Inferior parietal cortex (tissue), 1 donor: Measurements from ENCODE around the gene ERFE.

Source experiments
- DNase-seq: peaks from one replicate; pipeline ENCODE4 v3.0.0-alpha.2; 2016; ENCODE audit errors: extremely low spot score

ERFE gene

GRCh38 chr2:238155051-238155760 is 3.6 kb upstream of the ERFE start:
- no peak for DNase-seq

DNA sequence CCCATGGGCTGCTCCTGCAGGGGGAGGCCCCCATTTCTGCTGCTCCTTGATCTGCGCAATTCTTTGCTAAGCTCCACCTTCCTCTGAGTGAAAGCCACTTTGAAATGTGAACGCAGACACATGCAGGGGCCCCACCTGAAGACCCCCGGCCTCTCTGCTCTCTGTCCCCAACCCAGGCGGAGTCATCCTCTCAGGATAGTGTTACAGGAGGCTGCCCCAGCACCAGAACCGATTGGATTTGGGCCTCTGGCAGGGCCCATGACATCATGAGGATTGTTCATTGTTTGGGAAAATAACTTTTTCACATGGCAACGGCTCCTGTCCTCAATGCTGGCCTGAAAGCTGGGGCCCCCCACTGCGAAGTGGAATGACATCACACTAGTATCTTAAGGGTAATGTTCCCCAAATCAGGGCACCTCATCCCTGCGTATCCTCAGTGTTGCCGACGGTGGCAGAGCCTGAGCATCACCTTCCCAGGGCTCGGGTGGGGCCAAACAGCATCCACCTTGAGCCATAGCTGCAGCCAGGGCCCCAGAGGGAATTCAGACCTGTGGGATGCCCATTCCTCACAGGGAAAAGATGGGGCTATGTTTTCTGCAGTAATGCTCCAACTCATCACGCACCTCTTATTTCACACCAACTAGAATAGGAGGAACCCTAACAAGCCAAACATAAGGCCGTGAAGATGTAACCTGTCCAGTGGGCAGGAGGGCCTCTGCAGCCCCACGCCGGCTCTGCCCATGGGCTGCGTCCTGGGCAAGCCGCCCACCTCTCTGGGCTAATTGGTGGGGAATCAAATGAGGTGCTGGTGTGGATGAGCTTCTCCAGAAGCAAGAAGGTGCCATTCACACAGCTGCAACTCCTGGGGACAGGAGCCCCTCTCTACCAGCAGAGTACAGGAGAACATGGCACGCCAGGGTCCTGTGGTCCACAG is 2.7 kb upstream of the ERFE start:
- no peak for DNase-seq

DNA sequence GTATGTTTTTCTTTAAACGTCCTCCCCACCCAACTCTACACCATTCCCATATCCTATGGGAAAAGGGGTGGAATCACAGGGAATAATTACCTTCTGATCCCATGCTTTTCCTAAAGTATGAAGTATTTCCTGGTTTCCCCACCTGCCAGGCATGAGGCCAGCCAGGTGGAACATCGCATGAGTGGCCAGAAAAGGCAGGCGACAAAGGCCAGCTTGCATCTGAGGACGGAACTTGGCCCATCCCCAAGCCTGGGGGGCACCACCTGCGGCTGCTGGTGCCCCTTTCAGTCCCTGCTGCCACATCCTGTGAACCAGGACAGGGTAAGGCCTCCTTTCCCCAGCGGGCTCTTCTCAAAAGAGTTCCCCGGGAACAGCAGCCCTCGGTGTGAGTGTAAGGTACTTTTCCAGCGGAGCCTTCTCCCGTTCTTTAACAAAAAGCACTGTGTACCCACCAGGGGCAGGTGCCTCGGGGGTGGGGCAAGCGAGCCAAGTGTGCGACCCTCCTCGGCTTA is 1.2 kb upstream of the ERFE start:
- DNase-seq, result no peak

DNA sequence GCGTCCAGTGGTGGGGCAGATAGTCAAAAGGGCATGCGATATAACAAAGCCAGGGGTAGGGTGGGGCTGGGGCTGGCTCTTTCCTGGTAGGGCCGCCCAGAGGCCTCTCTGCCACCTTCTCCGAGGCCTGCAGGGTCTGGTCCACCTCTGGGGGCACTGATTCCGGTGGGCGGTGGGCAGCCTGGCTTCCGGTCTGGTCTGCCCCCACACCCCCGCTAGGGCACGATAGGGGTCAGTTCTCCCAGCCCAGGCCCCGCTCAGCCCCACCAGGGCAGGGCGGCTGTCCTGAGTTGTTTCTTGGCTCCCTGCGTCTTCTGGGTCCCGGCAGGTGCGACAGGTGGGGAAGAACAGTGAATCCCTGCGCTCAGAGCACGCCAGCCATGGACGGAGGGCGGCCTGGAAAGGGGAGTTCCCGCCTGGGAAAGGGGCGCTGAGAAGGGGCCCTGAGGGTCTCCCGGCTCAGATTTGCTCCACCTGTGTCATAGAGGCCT is 707 bp upstream of the ERFE start:
- no peak for DNase-seq

- no peak for DNase-seq
Measured at GRCh38 chr2:238159071-238159539, 335 bp downstream of the ERFE start.

DNA sequence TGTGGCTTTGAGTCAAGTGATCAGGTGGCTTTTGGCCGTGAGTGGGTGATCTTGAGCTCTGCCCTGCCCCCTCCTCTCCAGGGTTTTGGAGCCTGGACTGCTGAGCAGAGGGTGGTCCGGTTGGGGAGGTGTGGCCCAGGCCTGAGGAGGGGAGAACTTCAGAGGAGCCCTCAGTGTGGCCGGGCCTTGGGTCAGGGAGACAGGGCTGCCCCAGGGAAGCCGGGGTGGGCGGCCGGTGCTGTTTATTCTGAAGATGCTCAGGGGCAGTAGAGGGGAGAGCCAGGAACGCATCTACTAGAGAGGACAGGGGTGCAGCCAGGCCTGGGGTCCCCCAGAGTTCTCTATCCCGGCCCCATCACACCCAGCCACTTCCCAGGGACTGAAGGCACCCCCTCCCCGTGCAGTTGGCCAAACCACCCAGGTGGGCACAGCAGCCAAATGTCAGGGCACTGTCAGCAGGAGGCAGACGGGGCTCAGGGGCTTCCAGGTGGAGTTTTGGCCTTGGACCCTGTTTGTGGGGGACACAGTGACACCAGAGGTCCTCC is 963 bp downstream of the ERFE start:
- no peak for DNase-seq

- DNase-seq, result no peak
Measured at GRCh38 chr2:238160206-238161129, 1.7 kb downstream of the ERFE start.

DNA sequence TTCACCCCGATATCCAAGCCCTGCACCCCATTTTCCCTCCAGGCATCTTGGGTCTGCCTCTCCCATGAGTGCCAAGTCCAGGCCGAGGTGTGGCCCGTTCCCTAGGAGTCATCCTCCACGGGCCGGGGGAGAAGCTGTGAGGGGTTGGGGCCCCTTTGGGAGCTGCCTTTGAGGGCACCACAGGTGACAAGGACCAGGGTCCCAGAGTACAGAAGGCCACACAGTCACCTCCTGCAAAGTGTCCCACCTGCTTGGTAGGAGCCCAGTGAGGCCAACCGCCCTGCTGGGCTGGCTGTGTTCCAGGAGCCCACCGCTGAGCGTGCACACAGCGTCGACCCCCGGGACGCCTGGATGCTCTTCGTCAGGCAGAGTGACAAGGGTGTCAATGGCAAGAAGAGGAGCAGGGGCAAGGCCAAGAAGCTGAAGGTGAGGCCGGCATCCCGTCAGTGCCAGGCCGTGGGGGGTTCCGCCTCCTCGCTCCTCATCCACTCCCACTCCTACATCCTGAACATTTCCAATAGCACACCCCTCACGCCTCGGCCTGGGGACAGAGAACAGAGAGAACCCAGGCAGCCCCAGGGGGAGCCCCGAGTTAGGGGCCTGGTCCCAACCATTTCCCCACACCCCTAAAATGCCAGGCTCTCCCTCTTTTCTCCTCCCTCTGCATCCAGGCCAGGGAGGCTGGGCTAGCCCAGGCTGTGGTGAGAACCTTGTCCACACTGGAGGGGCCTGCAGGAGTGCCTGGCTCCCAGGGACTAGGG is 2.7 kb downstream of the ERFE start:
- no peak for DNase-seq

GRCh38 chr2:238162251-238162845 is 3.6 kb downstream of the ERFE start:
- no peak for DNase-seq

- DNase-seq, result no peak
Measured at GRCh38 chr2:238162846-238163441, 4.2 kb downstream of the ERFE start.

DNA sequence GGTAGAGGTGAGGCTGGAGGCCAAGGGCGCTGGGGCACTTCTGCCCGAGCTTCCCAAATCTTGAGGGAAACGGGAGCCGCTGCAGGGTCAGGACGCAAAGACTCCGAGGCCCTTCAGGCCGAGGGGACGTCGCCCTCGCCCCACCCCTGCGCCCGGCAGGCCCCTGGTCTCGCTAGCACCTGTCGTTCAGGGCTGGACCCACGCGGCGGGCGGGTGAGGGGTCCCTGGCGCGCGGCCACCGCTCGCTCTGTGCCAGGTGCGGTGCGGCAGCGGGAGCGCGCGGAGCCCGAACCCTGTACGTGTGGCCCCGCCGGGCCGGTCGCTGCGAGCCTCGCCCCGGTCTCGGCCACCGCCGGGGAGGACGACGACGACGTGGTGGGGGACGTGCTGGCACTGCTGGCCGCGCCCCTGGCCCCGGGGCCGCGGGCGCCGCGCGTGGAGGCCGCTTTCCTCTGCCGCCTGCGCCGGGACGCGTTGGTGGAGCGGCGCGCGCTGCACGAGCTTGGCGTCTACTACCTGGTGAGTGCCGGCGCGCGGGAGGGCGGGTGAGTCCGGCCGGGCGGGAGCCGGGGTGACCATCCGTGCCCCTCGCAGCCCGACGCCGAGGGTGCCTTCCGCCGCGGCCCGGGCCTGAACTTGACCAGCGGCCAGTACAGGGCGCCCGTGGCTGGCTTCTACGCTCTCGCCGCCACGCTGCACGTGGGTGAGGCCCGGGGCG is 4.9 kb downstream of the ERFE start:
- no peak for DNase-seq

- no peak for DNase-seq
Measured at GRCh38 chr2:238164906-238165287, 6.1 kb downstream of the ERFE start.

GRCh38 chr2:238165288-238165921 is 6.6 kb downstream of the ERFE start:
- DNase-seq, result no peak

DNA sequence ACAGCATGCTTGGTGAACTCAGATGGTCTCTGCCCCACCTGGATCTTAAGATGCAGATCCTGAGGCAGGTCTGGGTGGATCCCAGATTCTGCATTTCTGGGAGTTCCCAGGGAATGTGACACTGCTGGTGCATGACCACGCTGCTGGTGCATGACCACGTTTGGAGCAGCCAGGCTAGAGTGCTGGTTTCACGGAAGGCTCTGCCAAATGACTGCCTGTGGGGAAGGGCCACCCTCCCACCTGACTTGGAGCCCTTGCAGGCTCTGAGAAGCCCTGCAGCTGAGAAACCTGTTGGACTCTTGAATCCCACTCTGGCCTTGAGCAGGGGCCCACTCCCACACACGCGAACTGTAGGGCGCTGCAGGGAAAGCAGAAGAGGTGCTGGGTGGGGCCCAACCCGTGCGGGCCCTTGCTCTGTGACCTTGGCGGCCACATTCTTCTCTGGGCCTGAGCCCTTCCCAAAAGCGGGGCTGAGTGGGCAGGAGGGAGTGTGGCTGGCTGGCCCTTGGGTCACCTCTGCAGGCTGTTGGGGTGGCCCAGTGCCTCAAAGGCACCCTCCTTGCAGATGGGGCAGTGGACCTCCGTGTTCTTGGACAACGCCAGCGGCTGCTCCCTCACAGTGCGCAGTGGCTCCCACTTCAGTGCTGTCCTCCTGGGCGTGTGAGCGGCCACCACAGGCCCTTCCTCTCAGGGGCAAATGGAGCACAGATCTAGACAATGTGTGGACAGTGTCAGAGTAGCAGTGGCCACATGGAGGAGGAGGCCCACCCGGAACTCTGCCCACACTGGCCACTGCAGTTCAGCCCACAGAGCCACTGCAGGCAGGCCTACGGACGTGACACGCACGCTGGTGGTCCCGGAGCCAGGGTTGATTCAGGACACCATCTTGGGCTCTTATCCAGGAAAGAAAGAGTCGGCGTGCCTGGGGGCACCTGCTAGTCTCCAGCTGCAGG is 7.9 kb downstream of the ERFE start:
- DNase-seq, result no peak

GRCh38 chr2:238167344-238167715 is 8.6 kb downstream of the ERFE start:
- DNase-seq, result no peak

- DNase-seq, result no peak
Measured at GRCh38 chr2:238167761-238168160, 9.0 kb downstream of the ERFE start.
